ENCODE measurements around the gene KLK13. TPM values are rescaled to one million over a fixed set of nuclear protein-coding genes. Genes with fewer than 3 reads are reported as not detected.

Gene KLK13
- total and polyA plus RNA-seq, 9 donors: 0.21 TPM; not detected in 8

DNA sequence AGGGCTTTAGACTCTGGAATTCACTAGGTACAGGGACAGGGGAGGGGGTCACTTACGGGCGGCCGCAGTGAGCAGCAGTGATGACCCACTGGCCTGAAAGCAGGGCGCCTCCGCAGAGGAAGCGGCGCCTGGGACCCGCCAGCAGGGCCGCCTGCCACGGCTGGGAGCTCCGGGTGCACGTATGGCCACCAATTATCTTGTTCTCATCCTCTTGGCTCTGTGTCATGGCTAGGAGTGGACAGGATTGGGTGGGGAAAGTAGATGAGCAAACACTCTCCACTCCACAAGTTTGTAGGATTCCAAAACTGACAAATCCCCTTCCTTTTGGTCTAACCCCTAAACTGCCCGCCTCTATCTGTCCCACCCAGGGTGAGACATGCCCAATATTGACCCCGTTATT, 16.6 kb upstream of the KLK13 start:
- no peak overlapping the region for H3K27ac ChIP-seq (ENCODE audit: low read length)
- no peaks in the 10 kb centered on the region for H3K36me3 ChIP-seq (ENCODE audit: control insufficient read depth, insufficient read depth, low read length)
- WGBS (ENCODE audit: insufficient coverage): 92% methylated on average over 7 of the region's 14 CpGs
- no peak overlapping the region for H3K4me3 ChIP-seq (ENCODE audit: low read length)
- H3K4me1 ChIP-seq (ENCODE audit: control insufficient read depth, insufficient read depth, low read length): no peaks in the 10 kb centered on the region
- DNase-seq: no peak
- H3K27me3 ChIP-seq (ENCODE audit: control insufficient read depth, insufficient read depth, low read length): peaks cover 4% of the 10 kb centered on the region
- no peaks in the 10 kb centered on the region for H3K9me3 ChIP-seq (replicated peaks; ENCODE audit: control insufficient read depth, low read depth, low read length)

GRCh38 chr19:51079481-51080110, 14.7 kb upstream of the KLK13 start:
- Histone ChIP-seq H3K4me3 (ENCODE audit: low read length) (no peak overlapping the region), H3K36me3 (ENCODE audit: control insufficient read depth, insufficient read depth, low read length) (no peaks in the 10 kb centered on the region), H3K27me3 (ENCODE audit: control insufficient read depth, insufficient read depth, low read length) (peaks cover 4% of the 10 kb centered on the region), H3K9me3 (replicated peaks; ENCODE audit: control insufficient read depth, low read depth, low read length) (no peaks in the 10 kb centered on the region), H3K27ac (ENCODE audit: low read length) (no peak overlapping the region), H3K4me1 (ENCODE audit: control insufficient read depth, insufficient read depth, low read length) (no peaks in the 10 kb centered on the region)
- 78% methylated on average over 26 of the region's 27 CpGs for WGBS (ENCODE audit: insufficient coverage)
- DNase-seq: no peak

DNA sequence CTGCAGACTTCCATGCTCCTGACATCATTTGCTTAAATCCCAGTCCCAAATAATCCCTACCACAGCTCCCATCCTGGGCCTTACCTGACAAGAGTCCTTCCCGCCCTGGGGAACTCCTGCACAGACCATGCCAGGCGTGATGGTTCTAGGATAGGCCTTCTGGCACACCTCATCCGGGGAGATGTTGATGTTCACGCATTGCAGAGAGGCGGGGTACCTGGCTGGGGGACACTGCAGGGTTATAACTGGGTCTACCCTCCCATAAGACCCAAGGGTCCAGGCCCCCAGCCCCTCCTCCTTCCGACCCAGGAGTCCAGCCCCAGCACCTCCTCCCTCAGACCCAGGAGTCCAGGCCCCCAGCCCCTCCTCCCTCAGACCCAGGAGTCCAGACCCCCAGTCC, 13.8 kb upstream of the KLK13 start:
- Histone ChIP-seq H3K27me3 (ENCODE audit: control insufficient read depth, insufficient read depth, low read length) (peaks cover 4% of the 10 kb centered on the region), H3K27ac (ENCODE audit: low read length) (no peak overlapping the region), H3K36me3 (ENCODE audit: control insufficient read depth, insufficient read depth, low read length) (no peaks in the 10 kb centered on the region), H3K4me3 (ENCODE audit: low read length) (no peak overlapping the region), H3K4me1 (ENCODE audit: control insufficient read depth, insufficient read depth, low read length) (no peaks in the 10 kb centered on the region), H3K9me3 (replicated peaks; ENCODE audit: control insufficient read depth, low read depth, low read length) (peaks cover 2% of the 10 kb centered on the region)
- no peak for DNase-seq
- 88% methylated on average over 5 of the region's 6 CpGs for WGBS (ENCODE audit: insufficient coverage)

- no peak for DNase-seq
- no peaks in the 10 kb centered on the region for H3K4me1 ChIP-seq (ENCODE audit: control insufficient read depth, insufficient read depth, low read length)
- H3K9me3 ChIP-seq (replicated peaks; ENCODE audit: control insufficient read depth, low read depth, low read length): peaks cover 2% of the 10 kb centered on the region
- H3K27ac ChIP-seq (ENCODE audit: low read length): no peak overlapping the region
- H3K4me3 ChIP-seq (ENCODE audit: low read length): no peak overlapping the region
- WGBS (ENCODE audit: insufficient coverage): 66% methylated on average over 6 of the region's 6 CpGs
- H3K36me3 ChIP-seq (ENCODE audit: control insufficient read depth, insufficient read depth, low read length): no peaks in the 10 kb centered on the region
- peaks cover 4% of the 10 kb centered on the region for H3K27me3 ChIP-seq (ENCODE audit: control insufficient read depth, insufficient read depth, low read length)
Measured at GRCh38 chr19:51078104-51078503, 13.2 kb upstream of the KLK13 start.

GRCh38 chr19:51076631-51077213, 11.8 kb upstream of the KLK13 start:
- H3K4me1 ChIP-seq (ENCODE audit: control insufficient read depth, insufficient read depth, low read length): no peaks in the 10 kb centered on the region
- 44% methylated on average over 6 of the region's 14 CpGs for WGBS (ENCODE audit: insufficient coverage)

GRCh38 chr19:51075998-51076397, 11.1 kb upstream of the KLK13 start:
- 89% methylated on average over 3 of the region's 5 CpGs for WGBS (ENCODE audit: insufficient coverage)

More at GRCh38 chr19:51076631-51077213, 11.8 kb upstream of the KLK13 start:
- Histone ChIP-seq H3K4me3 (ENCODE audit: low read length) (no peak overlapping the region), H3K9me3 (replicated peaks; ENCODE audit: control insufficient read depth, low read depth, low read length) (peaks cover 2% of the 10 kb centered on the region), H3K27me3 (ENCODE audit: control insufficient read depth, insufficient read depth, low read length) (no peaks in the 10 kb centered on the region), H3K36me3 (ENCODE audit: control insufficient read depth, insufficient read depth, low read length) (no peaks in the 10 kb centered on the region), H3K27ac (ENCODE audit: low read length) (no peak overlapping the region)
- no peak for DNase-seq

GRCh38 chr19:51071095-51071405, 6.2 kb upstream of the KLK13 start:
- H3K9me3 ChIP-seq (replicated peaks; ENCODE audit: control insufficient read depth, low read depth, low read length): peaks cover 2% of the 10 kb centered on the region
- no peak overlapping the region for H3K4me3 ChIP-seq (ENCODE audit: low read length)
- 38% methylated on average over 1 of the region's 4 CpGs for WGBS (ENCODE audit: insufficient coverage)
- H3K27ac ChIP-seq (ENCODE audit: low read length): no peak overlapping the region
- H3K36me3 ChIP-seq (ENCODE audit: control insufficient read depth, insufficient read depth, low read length): no peaks in the 10 kb centered on the region
- peaks cover 3% of the 10 kb centered on the region for H3K27me3 ChIP-seq (ENCODE audit: control insufficient read depth, insufficient read depth, low read length)
- DNase-seq: no peak
- no peaks in the 10 kb centered on the region for H3K4me1 ChIP-seq (ENCODE audit: control insufficient read depth, insufficient read depth, low read length)

More at GRCh38 chr19:51075998-51076397, 11.1 kb upstream of the KLK13 start:
- Histone ChIP-seq H3K27me3 (ENCODE audit: control insufficient read depth, insufficient read depth, low read length) (no peaks in the 10 kb centered on the region), H3K27ac (ENCODE audit: low read length) (no peak overlapping the region), H3K4me1 (ENCODE audit: control insufficient read depth, insufficient read depth, low read length) (no peaks in the 10 kb centered on the region), H3K9me3 (replicated peaks; ENCODE audit: control insufficient read depth, low read depth, low read length) (peaks cover 2% of the 10 kb centered on the region), H3K4me3 (ENCODE audit: low read length) (no peak overlapping the region), H3K36me3 (ENCODE audit: control insufficient read depth, insufficient read depth, low read length) (no peaks in the 10 kb centered on the region)
- no peak for DNase-seq

DNA sequence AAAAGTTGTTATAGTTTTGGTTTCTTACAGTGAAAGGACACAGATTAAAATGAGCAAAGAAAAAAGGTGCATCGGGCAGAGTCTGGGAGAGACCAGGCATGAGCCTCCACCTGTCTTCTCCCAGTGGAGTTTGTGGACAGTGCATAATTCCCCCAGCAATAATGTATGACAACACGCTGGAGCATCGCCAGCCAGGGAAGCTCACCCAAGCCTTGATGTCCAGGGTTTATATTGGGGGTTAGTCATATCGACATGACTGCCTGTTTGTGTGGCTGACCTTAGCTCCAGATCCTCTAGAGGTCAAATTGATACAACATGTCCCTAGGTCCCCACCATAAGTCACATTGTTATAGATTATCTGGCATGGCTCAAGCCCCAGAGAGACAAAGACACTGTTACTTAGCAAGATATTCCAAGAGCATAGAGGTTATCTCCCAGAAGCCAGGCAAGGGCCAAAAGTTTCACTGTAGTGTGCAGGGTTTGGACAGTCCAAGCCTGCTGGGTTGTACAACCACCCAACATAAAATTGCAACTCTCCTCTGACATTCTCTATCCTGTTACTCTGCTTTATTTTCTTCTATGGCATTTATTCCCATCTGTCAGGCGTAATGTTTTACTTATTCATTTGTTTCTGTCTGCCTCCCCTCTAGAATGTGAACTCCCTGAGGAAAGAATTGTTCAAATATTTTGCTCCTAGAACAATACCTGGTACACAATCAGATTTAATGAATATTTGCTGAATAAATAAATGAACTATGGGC, 5.6 kb upstream of the KLK13 start:
- Histone ChIP-seq H3K9me3 (replicated peaks; ENCODE audit: control insufficient read depth, low read depth, low read length) (peaks cover 2% of the 10 kb centered on the region), H3K27me3 (ENCODE audit: control insufficient read depth, insufficient read depth, low read length) (peaks cover 7% of the 10 kb centered on the region), H3K36me3 (ENCODE audit: control insufficient read depth, insufficient read depth, low read length) (no peaks in the 10 kb centered on the region), H3K27ac (ENCODE audit: low read length) (no peak overlapping the region), H3K4me1 (ENCODE audit: control insufficient read depth, insufficient read depth, low read length) (no peaks in the 10 kb centered on the region), H3K4me3 (ENCODE audit: low read length) (no peak overlapping the region)
- DNase-seq: no peak
- 71% methylated on average over 1 of the region's 5 CpGs for WGBS (ENCODE audit: insufficient coverage)

DNA sequence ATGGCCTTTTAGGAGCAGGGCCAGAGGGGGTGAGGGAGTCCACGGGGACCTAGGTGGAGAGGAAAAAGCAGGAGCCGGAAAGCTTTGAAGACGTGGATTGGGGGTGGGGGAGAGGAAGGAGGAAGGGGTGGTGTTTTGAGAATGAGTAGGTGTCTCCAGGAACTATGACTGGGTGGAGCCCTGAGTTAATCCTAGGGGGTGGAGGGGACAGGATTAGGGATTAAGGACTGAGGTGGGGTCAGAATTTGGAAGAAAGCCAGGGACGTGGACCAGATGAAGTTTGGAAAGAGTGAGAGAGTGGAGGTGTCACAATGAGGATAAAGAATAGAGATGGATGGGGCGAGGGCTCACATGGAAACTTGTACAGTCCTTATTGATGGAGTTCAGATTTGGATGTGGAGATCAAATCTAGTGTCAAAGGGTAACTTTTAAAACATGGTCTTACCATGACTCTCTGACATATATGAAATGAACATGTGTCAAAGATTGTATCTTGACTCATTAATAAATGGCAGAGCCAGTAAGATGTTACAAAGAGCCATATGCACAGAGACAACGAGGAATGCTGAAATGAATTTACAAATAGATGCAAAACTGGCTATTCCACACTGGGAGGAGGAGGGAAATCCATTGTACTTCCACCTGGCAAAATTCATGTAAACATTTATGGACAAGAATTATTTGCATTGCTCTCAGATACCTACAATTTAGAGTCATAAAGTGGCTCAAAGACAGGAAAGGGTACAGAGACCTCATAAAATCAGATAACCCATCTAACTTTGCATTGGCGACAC, 1.7 kb upstream of the KLK13 start:
- Histone ChIP-seq H3K4me3 (ENCODE audit: low read length) (no peak overlapping the region), H3K4me1 (ENCODE audit: control insufficient read depth, insufficient read depth, low read length) (no peaks in the 10 kb centered on the region), H3K36me3 (ENCODE audit: control insufficient read depth, insufficient read depth, low read length) (no peaks in the 10 kb centered on the region), H3K27ac (ENCODE audit: low read length) (no peak overlapping the region), H3K27me3 (ENCODE audit: control insufficient read depth, insufficient read depth, low read length) (peaks cover 21% of the 10 kb centered on the region), H3K9me3 (replicated peaks; ENCODE audit: control insufficient read depth, low read depth, low read length) (no peaks in the 10 kb centered on the region)
- WGBS (ENCODE audit: insufficient coverage): 48% methylated on average over 5 of the region's 7 CpGs
- DNase-seq: no peak

Data from muscle of leg (tissue), 11 donors.